NOMO-1 (cell line): ENCODE results near the gene NPL.
A peak's percentile ranks its signal among the peaks of the same experiment; 100 is the strongest.

Source experiments
- DNase-seq, 2 experiments: peaks; one replicate each; lab custom pipeline; 2025; ENCODE audit not compliant: unreplicated experiment in 2 of 2; lab: John Stamatoyannopoulos, UW

NPL gene, protein sequence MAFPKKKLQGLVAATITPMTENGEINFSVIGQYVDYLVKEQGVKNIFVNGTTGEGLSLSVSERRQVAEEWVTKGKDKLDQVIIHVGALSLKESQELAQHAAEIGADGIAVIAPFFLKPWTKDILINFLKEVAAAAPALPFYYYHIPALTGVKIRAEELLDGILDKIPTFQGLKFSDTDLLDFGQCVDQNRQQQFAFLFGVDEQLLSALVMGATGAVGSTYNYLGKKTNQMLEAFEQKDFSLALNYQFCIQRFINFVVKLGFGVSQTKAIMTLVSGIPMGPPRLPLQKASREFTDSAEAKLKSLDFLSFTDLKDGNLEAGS

DNA sequence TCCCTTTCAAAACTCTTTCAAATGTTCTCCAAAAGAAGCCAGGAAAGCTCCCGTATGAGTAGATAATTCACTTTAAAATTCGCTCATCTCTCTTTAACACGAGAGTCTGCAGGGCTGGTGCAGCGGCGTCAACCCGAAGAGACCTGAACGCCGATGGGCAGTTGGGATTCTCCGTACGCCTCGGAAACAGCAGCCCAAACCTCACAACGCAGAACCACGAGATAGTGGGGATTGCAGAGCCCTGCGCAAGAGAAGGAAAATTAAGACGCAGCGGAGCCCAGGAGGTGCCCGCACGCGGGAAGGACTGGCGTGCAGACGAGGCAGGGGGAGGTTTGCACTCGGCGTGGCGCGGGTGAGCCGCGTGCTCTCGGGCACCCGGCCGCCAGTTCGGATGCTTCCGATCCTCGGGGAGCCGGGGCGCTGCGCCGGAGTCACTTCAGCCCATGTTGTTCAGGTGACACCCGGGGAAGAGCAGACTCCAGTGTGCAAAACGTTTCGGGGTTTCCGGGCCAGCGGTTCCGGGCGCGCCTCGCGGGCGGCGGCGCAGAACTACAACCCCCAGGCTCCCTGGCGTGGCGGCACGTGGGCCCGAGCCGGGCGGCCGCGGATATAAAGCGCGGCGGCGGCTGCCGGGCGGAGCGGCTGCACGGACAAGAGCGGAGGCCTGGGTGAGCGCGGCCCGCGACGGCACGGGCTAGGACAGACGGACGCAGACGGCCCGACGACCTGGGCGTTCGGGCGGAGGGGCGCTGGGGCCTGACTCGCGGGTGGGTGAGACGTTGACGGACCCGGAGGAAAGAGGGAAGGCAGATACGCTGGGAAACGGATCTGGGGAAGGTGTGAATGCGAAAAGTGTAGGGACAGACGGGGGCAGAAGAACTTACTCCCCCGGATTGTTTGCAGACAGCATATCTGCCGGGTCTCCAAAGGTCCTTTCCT lies at the start of gene NPL:
Gene NPL, plus strand, starts transcription at position 636 of the 939 bp plus-strand sequence. CDS start 4,599 bp downstream, outside the sequence.
- peak; percentile 72 to 88 for DNase-seq

DNA sequence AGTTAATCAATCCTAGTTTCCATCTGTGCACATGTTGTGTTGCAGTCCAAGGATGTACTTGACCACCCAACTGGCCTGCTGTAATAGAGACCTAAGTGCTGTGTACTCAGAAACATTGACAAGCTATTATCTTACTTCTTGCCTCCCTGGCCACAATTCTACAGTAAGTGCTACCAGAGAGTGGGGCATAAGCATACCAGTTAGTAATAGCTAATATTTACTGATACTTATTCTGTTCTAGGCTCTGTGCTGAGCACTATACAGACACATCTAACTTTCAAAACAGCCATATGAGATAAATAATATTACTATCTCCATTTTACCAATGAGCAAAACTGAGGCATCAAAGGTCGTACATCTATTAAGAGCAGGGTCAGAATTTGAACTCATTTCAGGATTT lies 49.5 kb upstream of the NPL start:
- no peak for DNase-seq

DNA sequence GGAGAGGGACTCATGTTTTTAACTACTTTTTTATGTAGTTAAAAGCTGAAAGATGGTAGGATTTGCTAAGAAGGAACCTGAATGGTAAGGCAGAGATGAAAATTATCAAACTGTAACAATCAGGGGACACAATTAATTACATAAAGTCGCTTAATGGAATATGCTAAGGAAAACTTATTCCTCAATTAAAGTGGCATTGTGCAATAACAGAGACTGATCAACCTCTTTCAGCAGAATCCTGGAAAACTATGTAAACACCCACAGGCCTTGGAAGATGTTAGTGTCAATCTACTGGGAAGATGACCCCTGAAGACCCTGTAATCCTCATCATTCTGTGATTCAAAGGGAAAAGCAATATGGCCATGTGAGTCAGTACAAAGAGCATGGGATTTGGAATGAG lies 46.8 kb upstream of the NPL start:
- no peak for DNase-seq

DNA sequence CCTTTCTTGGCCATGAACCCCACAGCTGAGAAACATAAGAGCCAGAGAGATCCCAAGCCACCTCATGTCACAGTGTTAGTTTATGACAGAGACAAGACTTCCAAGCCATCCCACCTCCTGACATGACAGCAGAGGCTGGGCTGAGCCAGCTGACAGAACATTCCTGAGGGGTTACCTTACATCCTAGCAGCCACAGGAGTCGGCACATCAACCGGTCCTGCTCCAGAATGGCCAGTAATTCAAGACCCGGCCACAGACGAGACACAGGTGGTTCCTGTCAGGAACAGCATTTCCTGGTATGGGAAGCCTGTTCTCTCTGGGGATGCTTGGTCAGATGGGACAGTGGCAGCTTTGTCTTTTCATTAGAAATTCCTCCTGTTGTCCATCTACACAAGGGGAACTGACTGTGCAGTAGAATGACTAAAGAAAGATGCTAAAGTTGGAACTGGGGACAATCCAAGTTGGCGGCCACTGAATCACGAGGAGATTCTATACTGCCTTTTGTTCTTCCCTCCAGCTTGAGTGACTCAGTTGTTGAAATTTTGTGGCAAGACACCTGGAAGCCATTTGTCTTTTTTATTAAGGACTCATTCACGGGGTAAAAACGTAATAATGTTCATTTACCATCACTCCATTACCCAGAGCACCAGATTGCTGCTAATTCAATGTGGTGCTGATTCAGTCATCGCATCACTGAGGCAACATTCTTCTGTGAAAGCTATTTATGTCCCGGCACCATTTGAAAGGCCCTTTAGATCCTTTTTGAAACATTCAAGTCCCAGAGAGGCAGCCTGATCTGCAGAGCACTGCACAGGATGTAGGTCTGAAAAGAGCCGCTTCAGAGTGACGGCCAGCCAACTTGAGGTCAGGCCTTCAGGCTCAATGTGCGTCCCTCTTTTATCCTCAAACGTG lies 37.2 kb upstream of the NPL start:
- DNase-seq, result no peak

DNA sequence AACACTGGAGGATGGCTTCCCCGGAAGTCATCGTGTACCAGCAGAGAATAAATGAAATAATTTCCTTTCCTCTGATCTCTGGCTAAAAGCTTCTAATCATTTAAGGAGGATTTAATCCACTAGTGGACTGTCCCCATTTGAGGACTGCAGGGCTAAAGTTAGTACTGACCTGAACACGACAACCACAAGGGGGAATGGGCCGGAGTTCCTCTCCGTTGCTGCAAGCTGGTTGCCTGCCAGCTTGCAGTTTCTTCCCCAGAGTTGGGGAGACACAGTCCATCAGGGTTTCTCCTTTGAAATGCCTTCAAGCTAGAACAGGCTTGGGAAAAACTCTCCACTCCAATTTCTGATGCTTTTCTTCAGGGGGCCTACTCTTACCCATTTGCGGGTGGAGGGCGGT lies 35.5 kb upstream of the NPL start:
- no peak for DNase-seq

DNA sequence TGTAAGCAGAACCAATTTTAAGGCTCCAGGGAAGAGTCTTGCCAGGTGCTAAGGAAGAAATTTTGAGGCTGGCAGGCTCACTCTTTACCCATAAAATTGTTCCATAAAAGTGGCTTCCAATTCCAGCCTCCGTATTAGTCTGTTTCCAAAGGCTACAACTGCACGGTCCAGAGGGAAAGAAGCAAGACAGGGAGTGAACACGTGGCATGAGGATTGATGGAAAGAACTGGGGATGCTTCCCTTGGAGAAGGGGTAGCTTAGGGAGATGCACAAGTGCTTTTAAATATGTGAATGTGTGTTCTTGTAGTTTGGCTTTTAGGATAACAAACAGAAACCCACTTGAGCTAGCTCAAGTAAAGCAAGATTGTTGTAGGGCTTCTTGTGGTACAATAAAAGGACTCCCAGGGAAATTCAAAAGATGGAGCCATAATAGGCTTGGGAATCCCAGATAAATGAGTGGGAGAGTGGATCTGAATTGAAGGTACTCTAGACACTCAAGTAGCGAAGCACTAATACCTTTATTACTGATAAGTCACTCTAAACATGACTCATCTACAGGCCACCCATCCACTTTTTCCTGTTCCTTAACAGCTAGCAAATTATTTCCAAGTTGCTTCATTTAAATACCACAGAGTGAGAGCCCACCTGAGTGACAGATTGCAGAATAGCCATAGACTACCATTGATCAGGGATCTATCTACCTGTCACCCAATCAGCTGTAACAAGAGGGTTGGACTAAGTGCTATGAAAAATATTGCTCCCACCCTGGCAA lies 34.8 kb upstream of the NPL start:
- DNase-seq, result no peak

DNA sequence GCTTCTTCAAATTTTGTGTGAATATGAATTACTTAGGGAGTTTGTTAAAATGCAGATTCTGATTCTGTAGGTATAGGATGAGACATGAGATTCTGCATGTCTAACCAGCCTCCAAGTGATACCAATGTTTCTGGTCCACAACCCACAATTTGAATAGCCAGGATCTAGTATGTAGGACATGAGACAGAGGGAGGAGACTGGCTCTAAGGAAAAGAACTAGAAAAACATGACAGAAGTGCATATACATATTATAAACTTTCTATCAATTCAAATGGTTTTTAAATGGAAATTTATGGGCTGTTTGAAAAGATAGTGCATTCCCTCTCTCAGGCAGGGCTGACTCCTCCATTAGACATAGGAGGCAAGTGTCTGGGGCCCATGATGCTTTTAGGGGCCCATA lies 33.9 kb upstream of the NPL start:
- DNase-seq, result no peak

DNA sequence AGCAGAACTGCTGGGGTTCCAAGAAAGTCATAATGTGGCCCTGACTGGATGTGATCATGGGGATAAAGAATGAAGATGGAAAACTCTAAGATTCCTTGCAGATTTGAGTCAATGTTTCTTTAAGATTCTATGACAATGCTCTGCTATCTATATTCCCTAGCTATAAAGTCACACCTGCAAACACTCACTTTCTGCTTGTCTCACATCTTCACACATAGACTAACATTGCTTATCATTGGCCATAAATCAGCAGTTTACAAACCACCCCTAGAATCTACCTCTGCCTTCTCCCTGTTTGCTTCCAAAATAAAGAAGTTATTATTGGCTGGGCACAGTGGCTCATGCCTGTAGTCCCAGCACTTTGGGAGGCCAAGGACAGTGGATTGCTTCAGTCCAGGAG lies 33.1 kb upstream of the NPL start:
- no peak for DNase-seq

DNA sequence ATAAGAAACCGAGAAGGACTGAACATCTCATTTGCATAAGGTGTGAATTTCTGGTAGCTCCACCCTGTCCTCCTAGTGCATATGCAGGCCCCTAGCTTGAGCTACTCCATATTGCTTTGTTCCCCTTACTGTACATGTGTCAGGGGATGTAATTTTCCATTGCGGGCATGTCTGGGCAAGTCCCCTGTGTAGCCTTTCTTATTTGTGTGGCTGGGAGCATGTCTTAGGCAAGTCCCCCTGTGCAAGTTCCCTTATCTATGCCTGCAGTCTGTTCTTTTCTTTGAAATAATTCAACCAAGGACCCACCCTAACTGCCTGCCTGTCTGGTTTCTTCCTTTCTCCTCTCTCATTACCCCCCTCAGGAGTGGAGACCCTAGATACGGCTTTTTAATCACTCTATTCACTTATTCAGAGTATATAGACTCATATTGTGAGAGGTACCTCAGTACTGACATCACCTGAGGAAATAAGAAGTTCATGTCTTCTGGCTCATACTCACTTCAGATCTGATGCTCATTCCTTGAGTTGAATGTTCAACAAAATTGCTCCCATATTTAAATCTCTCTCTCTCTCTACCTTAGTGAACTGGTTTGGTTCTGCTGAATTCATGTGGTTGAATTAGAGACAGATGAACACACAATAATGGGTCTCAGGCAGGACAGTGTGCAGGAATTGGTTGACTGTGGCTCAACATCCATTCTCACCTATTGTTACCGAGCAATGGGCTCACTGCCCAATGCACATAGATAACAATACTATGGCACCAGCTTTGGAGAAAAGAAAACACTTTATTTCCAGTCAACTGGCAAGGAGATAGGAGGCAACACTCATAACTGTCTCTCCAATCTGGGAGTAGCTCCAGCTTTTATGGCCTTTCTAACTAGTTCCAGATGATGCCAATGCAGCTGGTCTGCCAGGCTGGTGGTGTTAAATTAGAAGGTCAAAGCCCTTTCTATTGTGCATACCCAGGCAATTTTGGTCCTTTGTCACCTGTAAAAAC lies 27.9 kb upstream of the NPL start:
- no peak for DNase-seq

DNA sequence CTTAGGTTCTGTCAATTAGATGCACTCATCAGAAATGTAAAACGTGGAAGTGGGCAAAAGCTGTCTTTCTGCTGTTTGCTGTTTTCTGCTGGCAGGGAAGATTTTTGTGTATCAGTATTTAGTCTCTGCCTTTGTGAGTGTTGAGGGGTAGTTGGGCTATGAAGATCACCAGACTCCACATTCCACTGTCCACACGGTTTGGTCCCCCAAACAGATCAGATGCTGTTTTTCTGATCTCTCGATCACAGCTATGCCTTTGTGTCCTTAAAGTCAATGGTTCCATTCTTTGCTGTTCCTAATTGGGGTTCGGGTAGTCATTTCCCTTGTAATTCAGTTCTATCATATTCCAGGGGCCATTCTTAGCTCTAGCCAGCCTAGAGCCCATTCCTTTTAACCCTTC lies 27.0 kb upstream of the NPL start:
- no peak for DNase-seq

DNA sequence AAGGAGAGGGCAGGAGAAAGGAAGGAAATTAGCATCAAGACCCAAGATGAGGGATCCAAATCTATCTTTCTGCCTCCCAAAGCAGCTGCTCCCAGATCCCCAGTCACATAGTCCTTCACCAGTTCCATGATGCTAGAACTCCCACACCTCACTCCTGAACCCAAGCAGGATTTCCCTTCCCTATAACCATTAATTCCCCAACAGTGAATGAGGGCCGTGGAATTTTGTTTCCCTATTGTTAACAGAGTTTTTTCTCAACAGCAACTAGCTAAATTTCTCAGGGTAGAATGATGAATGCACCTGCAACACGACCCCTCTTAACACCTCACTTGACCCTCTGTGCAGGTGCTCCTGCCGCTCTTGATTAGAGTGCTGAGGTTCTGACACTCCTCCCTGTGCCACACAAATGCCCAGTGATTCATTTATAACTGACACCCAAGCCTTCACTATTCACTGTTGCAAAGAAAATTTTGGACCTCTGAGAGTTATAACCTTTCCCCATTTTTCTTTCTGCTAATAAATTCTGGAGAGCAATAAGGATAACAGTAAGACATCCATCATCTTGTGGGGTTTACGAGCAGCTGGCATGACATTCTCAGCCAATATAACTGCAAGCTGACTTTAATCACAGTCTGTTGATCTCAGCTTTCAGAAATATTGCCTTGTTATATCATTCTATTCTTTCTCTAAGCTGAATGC lies 25.4 kb upstream of the NPL start:
- DNase-seq, result no peak

DNA sequence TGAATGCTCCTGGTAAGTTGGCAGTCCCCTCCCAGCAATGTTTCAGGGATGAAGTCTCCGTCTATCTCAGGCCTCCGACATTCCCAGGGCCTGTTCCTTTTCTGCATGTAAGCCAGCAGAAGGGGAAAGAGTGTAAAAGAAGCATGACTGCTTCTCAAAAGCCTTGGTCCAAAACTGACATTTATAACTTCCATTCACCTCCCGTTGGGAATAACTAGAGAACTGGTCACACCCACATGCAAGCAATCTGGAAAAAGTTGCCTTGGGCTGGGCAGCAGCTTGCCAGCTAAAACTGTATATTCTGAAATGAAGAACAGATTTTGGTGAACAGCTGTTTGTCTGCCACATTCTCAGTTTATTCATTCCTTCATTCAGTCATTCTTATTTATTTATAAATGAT lies 24.2 kb upstream of the NPL start:
- DNase-seq, result no peak

DNA sequence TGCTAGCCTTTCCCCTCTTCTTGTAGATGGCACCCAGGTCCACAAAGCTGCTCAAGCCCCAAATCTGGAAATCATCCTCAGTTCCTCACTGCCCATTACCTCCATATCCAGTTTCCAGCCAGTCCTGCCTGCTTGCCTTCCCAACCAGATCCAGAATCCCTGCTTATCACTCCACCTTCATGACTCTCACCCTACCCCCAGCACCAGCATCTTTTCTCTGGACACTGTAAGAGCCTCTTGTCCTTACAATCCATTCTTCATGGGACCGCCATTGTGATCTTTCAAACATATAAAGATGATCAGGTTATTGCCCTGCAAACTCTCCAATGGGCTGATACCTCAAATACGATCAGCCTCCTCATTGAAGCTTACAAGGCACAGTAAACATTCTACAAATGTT lies 23.5 kb upstream of the NPL start:
- DNase-seq, result no peak

DNA sequence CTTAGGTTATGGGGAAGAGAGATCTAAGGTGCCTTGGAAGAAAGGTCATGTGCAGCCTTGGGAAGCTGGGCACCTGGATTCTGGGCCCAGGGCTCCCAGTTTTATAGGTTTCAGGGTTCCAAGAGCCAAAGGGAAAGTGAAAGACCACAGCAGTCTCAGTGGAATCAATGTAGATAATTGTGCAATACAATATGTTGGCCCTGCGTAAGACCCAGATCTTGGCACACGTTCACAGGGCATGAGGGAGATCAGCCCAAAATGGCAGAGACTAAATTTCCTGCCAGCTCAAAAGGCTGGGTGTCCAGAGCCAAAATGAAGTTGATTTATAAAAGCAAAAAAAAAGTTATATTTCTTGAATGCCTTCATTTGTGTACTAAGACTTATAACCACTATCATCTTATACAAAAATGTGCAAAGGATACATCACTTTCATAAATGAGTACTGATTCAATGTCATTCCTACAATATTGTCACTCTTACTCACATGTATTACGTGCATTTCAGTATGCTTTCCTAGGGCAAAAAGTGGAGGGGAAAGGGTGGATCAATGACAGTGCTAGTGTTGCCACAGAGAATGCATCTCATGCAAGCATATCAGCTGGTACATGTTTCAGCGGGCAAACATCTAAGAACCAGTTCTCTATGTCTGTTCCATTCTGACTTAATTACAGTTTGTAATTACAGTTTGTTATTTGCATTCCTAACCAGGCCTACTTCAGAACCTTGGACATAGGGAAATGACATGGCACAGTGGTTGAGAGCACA lies 22.5 kb upstream of the NPL start:
- no peak for DNase-seq

DNA sequence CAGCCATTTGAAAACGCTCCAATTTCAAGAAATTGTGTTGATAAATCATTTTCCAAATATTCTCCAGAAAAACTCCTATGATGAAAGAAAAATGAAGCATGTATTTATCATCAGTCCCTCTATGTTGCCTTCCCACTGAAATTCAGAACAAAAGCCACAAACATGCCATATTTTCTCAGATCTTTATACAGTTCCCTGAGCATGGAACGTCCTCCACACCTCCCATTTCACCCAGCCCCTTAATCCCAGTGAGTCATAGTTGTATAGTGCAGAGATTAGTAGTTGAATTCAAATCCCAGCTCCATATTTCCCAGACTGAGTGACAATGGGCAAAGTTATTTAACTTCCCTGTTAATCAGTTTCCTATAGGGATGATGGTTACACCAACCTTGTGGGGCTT lies 20.6 kb upstream of the NPL start:
- no peak for DNase-seq

DNA sequence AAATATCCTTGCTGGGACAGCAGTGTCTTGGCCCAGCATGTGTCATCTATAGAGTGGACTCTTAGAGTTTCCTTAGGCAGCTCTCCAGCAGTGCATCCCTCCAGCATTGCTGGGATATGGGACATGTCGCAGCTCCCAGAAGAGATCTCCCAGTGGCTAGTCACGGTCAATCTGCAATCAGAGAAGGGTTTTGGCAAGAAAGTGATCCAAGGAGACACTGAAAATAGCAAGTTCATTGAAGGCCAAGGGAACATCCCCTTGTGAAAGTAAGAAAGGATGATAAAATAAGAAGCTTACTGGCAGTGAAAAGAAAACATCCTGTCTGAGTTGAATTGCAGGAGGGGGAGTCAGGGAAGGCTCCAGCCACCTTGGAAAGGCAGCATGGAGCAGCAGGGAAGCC lies 19.3 kb upstream of the NPL start:
- no peak for DNase-seq

DNA sequence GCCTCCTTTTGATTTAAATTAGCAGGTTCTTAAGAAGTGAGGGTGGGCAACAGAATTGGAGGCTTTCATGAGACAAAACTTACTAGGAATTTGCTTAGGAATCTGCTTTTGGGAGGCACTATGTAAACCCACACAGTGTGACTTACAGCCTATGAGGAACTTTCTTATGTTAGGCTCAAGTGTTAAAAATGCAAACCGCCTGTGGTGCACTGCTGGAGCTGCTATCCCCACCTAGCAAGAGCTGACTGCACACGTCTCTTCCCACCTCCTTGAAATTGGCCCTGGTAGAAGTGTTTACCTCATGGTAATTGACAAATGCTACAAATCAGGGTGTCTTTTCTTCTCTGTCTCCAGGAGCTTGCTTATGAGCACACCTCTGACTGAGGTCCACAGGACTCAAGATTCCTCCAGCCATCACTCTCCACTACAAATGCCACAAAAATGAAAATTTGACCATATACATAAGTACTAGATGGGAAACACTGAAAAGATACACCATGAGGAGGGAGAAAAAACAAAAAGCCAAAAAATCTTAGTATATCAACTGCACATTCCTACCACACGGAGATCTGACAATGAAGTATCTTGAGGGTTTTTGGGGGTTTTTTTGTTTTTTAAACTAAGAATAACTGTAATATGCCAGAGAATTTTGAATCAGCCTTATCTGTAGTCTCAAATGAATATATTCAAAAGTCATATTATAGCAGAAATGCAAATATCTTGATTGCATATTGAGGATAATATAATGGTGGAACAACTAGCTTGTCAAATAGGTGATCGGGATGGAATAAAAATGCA lies 18.2 kb upstream of the NPL start:
- DNase-seq, result no peak
